PC-9 (cell line): Measurements from ENCODE around the gene MYOM1. TPM values are rescaled to one million over a fixed set of nuclear protein-coding genes. Genes with fewer than 3 reads are reported as not detected.

Experiments used
- BruUV-seq: library from RNA; stranded (reverse); fragments of 400-500 nt; replicated peaks from 2 replicates; lab custom pipeline; 2021; lab: Mats Ljungman, UMichigan
- CTCF ChIA-PET: fragments of 300-600 bp; sonication (Branson Sonifier 250); formaldehyde crosslinking; loops from one replicate; lab custom pipeline; 2022; ENCODE audit warnings: antibody characterized with exemption; lab: Charles Lee
- POLR2A ChIA-PET: fragments of 300-600 bp; sonication (Branson Sonifier 250); formaldehyde crosslinking; loops from one replicate; lab custom pipeline; 2022; ENCODE audit warnings: antibody characterized with exemption; ENCODE audit not compliant: unreplicated experiment; lab: Charles Lee
- DNase-seq, 2 experiments: peaks; one replicate each; pipeline versions ENCODE4 v3.0.0 to v3.0.0-alpha.2; 2015 to 2022; ENCODE audit warnings: mixed read lengths in 1 of 2
- H2AFZ ChIP-seq: fragments of 200-600 bp; sonication (generic); 2 replicates; pipeline ENCODE4 v1.8.1; 2017; ENCODE audit warnings: antibody characterized with exemption
- H3F3A ChIP-seq: fragments of 200-600 bp; sonication (generic); 2 replicates; pipeline ENCODE4 v1.8.1; 2017; ENCODE audit warnings: antibody characterized with exemption, mild to moderate bottlenecking, low read depth; ENCODE audit not compliant: insufficient read depth
- H3K27ac ChIP-seq: fragments of 200-600 bp; sonication (generic); 2 replicates; pipeline ENCODE4 v1.6.1; 2016; ENCODE audit warnings: mixed run types
- H3K27me3 ChIP-seq: fragments of 200-600 bp; sonication (generic); 2 replicates; pipeline ENCODE4 v1.6.1; 2016; ENCODE audit warnings: low read depth, mixed run types; ENCODE audit not compliant: insufficient read depth
- H3K36me3 ChIP-seq: fragments of 200-600 bp; sonication (generic); 2 replicates; pipeline ENCODE4 v1.6.1; 2016; ENCODE audit warnings: low read depth, mixed run types
- H3K4me1 ChIP-seq: fragments of 200-600 bp; sonication (generic); replicated peaks from 2 replicates; pipeline ENCODE4 v1.6.1; 2016; ENCODE audit warnings: mixed run types; ENCODE audit not compliant: insufficient read depth
- H3K4me2 ChIP-seq: fragments of 200-600 bp; sonication (generic); 2 replicates; pipeline ENCODE4 v1.6.1; 2017; ENCODE audit warnings: mixed run types
- H3K4me3 ChIP-seq: fragments of 200-600 bp; sonication (generic); 2 replicates; pipeline ENCODE4 v1.6.1; 2016; ENCODE audit warnings: mixed run types
- H3K79me2 ChIP-seq: fragments of 200-600 bp; sonication (generic); 2 replicates; pipeline ENCODE4 v1.6.1; 2017; ENCODE audit warnings: low read depth, mixed run types
- H3K9me2 ChIP-seq: fragments of 200-600 bp; sonication (generic); 2 replicates; pipeline ENCODE4 v1.8.1; 2017; ENCODE audit warnings: mild to moderate bottlenecking; ENCODE audit not compliant: insufficient read depth
- H3K9me3 ChIP-seq: fragments of 200-600 bp; sonication (generic); 2 replicates; pipeline ENCODE4 v1.8.1; 2016; ENCODE audit warnings: low read depth; ENCODE audit not compliant: insufficient read depth
- H4K20me1 ChIP-seq: fragments of 200-600 bp; sonication (generic); 2 replicates; pipeline ENCODE4 v1.8.1; 2017; ENCODE audit not compliant: insufficient read depth
- CTCF ChIP-seq: fragments of 200-600 bp; sonication (generic); conservative IDR thresholded peaks from 2 replicates; pipeline ENCODE4 v1.6.1; 2017; ENCODE audit warnings: mixed run types, antibody characterized with exemption, mild to moderate bottlenecking, moderate library complexity
- EZH2 ChIP-seq: fragments of 200-600 bp; sonication (generic); IDR thresholded peaks from 2 replicates; pipeline ENCODE4 v1.8.0; 2017; ENCODE audit warnings: antibody characterized with exemption, low read depth
- intact Hi-C: fragments of 100-400 bp; cut with micrococcal nuclease; formaldehyde crosslinking; loops from one replicate; pipeline ENCODE4 v1.10.0; 2022; ENCODE audit not compliant: unreplicated experiment
- total RNA-seq: library from RNA; stranded (reverse); gene quantifications from 2 replicates; pipeline ENCODE4 v1.2.3, GENCODE V29; 2021

The MYOM1 gene
- total RNA-seq, 1 experiment from 2014 or later: 1.3 TPM

- POLR2A ChIA-PET: no interaction called here
Measured at GRCh38 chr18:3238742-3239141, 19.0 kb upstream of the MYOM1 start.

GRCh38 chr18:3236470-3236869, 16.7 kb upstream of the MYOM1 start:
- Histone ChIP-seq H3K9me3 (no peaks in the 10 kb centered on the region), H3K36me3 (no peaks in the 10 kb centered on the region), H3K4me3 (no peak overlapping the region), H3K4me1 (peaks cover 20% of the 10 kb centered on the region), H2AFZ (no peak overlapping the region), H4K20me1 (no peaks in the 10 kb centered on the region), H3K4me2 (peak overlapping the region; percentile 56), H3K27me3 (no peaks in the 10 kb centered on the region), H3K27ac (peak overlapping the region; percentile 27; the same call in 1 of the 2 replicates), H3K9me2 (no peaks in the 10 kb centered on the region), H3K79me2 (no peaks in the 10 kb centered on the region), H3F3A (peaks cover 16% of the 10 kb centered on the region; the same call in 1 of the 2 replicates)
- ChIA-PET CTCF (no interaction called here), POLR2A (no interaction called here)
- TF ChIP-seq EZH2 (no peak), CTCF (no peak)
- BruUV-seq: no TSS peak
- intact Hi-C loops: no loop called here
- peak in 1 of 2 experiments; percentile 84 for DNase-seq

More at GRCh38 chr18:3238742-3239141, 19.0 kb upstream of the MYOM1 start:
- Histone ChIP-seq H2AFZ (no peak overlapping the region), H3K4me3 (no peak overlapping the region), H3K27ac (no peak overlapping the region), H4K20me1 (no peaks in the 10 kb centered on the region), H3K27me3 (no peaks in the 10 kb centered on the region), H3K79me2 (no peaks in the 10 kb centered on the region), H3K4me1 (peaks cover 20% of the 10 kb centered on the region), H3F3A (peaks cover 16% of the 10 kb centered on the region; the same call in 1 of the 2 replicates), H3K9me2 (no peaks in the 10 kb centered on the region), H3K36me3 (no peaks in the 10 kb centered on the region), H3K9me3 (no peaks in the 10 kb centered on the region), H3K4me2 (no peak overlapping the region)
- intact Hi-C loops: no loop called here
- CTCF ChIA-PET: no interaction called here
- no peak for DNase-seq
- no peak for TF ChIP-seq EZH2
- TF ChIP-seq CTCF: 0 out of 2 replicates have a peak, but pooled peaks have one; percentile 29
- BruUV-seq: no TSS peak

- H3K36me3 ChIP-seq: no peaks in the 10 kb centered on the region
- no peak overlapping the region for H3K4me3 ChIP-seq
- H3K9me2 ChIP-seq: no peaks in the 10 kb centered on the region
- DNase-seq: no peak
- intact Hi-C loops: no loop called here
- ChIA-PET POLR2A (no interaction called here), CTCF (no interaction called here)
- no peaks in the 10 kb centered on the region for H3K79me2 ChIP-seq
- no peaks in the 10 kb centered on the region for H4K20me1 ChIP-seq
- H3K4me1 ChIP-seq: peaks cover 20% of the 10 kb centered on the region
- BruUV-seq: no TSS peak
- peaks cover 16% of the 10 kb centered on the region; the same call in 1 of the 2 replicates for H3F3A ChIP-seq
- H3K9me3 ChIP-seq: no peaks in the 10 kb centered on the region
- TF ChIP-seq EZH2 (no peak), CTCF (no peak)
- H3K27me3 ChIP-seq: no peaks in the 10 kb centered on the region
- peak overlapping the region; percentile 56 for H3K4me2 ChIP-seq
- H2AFZ ChIP-seq: no peak overlapping the region
- peak overlapping the region; percentile 27; the same call in 1 of the 2 replicates for H3K27ac ChIP-seq
Measured at GRCh38 chr18:3235846-3236245, 16.1 kb upstream of the MYOM1 start.
